Measurements from ENCODE around the gene MKX. TPM values are rescaled to one million over a fixed set of nuclear protein-coding genes. Genes with fewer than 3 reads are reported as not detected.

The MKX gene, protein sequence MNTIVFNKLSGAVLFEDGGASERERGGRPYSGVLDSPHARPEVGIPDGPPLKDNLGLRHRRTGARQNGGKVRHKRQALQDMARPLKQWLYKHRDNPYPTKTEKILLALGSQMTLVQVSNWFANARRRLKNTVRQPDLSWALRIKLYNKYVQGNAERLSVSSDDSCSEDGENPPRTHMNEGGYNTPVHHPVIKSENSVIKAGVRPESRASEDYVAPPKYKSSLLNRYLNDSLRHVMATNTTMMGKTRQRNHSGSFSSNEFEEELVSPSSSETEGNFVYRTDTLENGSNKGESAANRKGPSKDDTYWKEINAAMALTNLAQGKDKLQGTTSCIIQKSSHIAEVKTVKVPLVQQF
- 0.14 TPM for total RNA-seq
- long read RNA-seq = 0 reads

- intact Hi-C loops (cut with DNase I) = no loop called here
- ATAC-seq = no peak
Measured at GRCh38 chr10:27745732-27746396, at the start of gene MKX. MKX (minus strand) TSS chr10:27745819; CDS start chr10:27743415, 2,404 bp downstream.

GRCh38 chr10:27794157-27794556 lies 48.5 kb upstream of the MKX start:
- intact Hi-C loops (cut with DNase I) = no loop called here
- ATAC-seq = no peak
- DNase-seq (ENCODE audit: missing footprints) = no peak

More at GRCh38 chr10:27745732-27746396, at the start of gene MKX:
- DNase-seq (ENCODE audit: missing footprints) = peak; percentile 73

GRCh38 chr10:27792216-27792615 lies 46.6 kb upstream of the MKX start:
- ATAC-seq = no peak
- intact Hi-C loops (cut with DNase I) = no loop called here

GRCh38 chr10:27784272-27784671 lies 38.7 kb upstream of the MKX start:
- ATAC-seq (no peak), DNase-seq (ENCODE audit: missing footprints) (no peak)
- intact Hi-C loops (cut with DNase I) = no loop called here

More at GRCh38 chr10:27792216-27792615, 46.6 kb upstream of the MKX start:
- DNase-seq (ENCODE audit: missing footprints) = no peak

GRCh38 chr10:27783660-27784059 lies 38.0 kb upstream of the MKX start:
- no peak for DNase-seq (ENCODE audit: missing footprints)
- intact Hi-C loops (cut with DNase I) = no loop called here
- no peak for ATAC-seq

- ATAC-seq (no peak), DNase-seq (ENCODE audit: missing footprints) (no peak)
- intact Hi-C loops (cut with DNase I) = no loop called here
Measured at GRCh38 chr10:27779462-27780015, 33.9 kb upstream of the MKX start.

DNA sequence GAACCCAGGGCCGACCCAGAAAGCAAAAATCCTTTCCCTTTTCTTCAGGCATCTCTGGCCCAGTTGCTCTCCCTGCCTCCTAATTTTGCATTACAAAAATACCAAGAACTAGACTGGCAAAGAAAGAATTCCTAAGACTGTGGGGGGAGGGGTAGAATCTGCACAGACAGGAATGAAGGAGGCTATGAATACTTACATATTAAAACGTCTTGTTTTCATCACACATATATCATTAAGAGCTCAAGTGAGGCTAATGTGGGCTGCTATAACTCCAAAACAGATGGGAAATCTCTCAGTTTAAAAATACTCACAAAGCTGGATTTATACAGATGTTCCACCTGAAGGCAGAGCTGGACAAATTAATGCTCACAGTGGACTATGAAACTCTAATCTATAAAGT lies 29.2 kb upstream of the MKX start:
- intact Hi-C loops (cut with DNase I) = no loop called here
- DNase-seq (ENCODE audit: missing footprints) = no peak
- no peak for ATAC-seq

DNA sequence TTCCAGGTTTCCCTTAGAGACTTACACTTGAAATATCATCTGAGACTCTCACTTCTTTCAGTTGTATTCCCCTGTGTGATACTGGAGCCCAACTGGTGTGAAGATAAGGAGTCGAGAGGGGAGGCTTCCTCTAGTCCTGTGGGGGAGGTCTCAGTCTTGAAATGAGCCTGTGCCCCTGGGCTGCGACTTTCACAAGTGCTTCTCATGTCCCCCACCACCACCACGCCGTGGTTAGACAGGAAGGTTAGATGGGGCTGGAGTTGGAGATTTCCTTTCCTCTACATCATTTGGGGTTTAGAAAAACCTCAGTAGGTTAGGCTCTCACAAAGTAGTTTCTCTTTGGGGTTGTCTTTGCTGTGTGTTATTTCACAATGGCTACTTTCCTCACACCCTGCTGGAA lies 25.6 kb upstream of the MKX start:
- intact Hi-C loops (cut with DNase I) = no loop called here

GRCh38 chr10:27770181-27770580 lies 24.6 kb upstream of the MKX start:
- ATAC-seq (no peak), DNase-seq (ENCODE audit: missing footprints) (no peak)
- intact Hi-C loops (cut with DNase I) = no loop called here

More for the DNA sequence above, 25.6 kb upstream of the MKX start:
- ATAC-seq (no peak), DNase-seq (ENCODE audit: missing footprints) (no peak)

- no peak for ATAC-seq
- DNase-seq (ENCODE audit: missing footprints) = no peak
- intact Hi-C loops (cut with DNase I) = no loop called here
Measured at GRCh38 chr10:27760867-27761266, 15.2 kb upstream of the MKX start.

DNA sequence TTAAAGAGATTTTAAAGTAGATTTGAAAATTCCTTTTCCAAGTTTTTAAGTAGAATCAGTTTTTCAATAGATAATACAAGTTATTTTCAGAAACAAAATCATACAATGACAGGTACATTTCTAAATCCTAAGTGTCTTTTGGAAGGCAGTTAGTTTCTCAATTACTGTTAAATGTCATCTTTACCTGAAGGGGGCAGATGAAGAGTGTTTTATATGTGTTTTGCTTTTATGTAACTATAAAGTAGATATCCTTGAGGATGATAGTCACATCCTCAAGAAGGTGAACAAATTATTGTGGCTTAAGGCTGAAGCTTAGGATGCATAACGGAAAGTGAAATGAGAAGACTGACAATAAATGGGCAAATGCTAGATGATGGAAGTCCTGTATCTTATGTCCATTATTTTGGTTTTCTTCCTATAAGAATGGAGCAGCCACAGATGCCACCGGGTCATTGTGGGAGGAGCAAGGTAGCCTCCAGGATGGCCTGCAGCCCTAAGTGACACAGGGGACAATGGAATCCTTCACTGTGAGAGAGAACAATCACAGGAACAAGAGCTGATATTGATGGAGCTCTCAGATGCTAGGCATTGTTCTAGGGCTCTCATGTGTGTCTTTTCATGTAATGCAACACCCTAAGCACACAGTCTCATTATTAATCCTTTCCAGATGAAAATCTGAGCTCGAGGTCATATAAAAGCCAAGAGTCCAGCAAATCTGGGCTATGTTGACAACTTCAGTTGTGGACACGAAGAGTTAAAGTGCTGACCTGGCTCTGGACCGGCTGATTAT lies 14.1 kb upstream of the MKX start:
- intact Hi-C loops (cut with DNase I) = no loop called here
- DNase-seq (ENCODE audit: missing footprints) (no peak), ATAC-seq (no peak)

- no peak for DNase-seq (ENCODE audit: missing footprints)
Measured at GRCh38 chr10:27752673-27753237, 7.1 kb upstream of the MKX start.

DNA sequence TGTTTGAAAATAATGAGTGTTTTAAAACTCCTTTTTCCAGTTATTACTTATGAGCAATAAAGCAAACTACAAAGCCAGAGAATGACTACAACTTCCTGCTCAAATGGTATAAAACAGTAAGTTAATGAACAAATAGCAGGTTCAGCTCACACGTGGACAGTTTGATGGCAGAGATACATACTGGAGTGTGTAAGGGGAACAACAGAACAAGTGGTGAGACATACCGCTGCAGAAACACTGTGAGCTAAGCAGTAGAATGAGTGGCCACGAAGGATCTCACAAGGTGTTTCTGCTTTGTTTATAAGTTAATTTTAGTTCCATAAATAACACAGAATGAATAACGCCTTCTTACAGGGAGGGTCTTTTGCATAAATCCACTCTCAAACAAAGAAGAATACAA lies 3.0 kb upstream of the MKX start:
- DNase-seq (ENCODE audit: missing footprints) = no peak
- intact Hi-C loops (cut with DNase I) = no loop called here
- ATAC-seq = no peak

More at GRCh38 chr10:27752673-27753237, 7.1 kb upstream of the MKX start:
- ATAC-seq = no peak
- intact Hi-C loops (cut with DNase I) = no loop called here

DNA sequence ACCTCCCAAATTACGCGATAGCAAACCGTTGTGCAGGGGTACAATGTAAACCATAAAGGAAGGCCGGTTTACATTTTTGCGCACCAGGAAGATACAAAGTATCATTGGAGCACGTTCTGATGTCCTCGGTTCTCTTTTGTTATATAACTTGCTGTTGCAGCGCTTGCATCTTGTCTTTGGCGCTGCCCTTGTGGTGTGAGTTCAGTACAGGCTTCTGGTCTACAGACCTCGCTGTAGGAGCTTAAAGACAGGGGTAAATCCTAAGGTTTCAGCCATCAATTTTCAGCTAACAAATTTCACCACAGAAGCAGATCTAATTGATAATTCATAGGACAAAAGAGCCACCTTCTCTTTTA lies 1.5 kb upstream of the MKX start:
- ATAC-seq (no peak), DNase-seq (ENCODE audit: missing footprints) (no peak)
- intact Hi-C loops (cut with DNase I) = no loop called here

DNA sequence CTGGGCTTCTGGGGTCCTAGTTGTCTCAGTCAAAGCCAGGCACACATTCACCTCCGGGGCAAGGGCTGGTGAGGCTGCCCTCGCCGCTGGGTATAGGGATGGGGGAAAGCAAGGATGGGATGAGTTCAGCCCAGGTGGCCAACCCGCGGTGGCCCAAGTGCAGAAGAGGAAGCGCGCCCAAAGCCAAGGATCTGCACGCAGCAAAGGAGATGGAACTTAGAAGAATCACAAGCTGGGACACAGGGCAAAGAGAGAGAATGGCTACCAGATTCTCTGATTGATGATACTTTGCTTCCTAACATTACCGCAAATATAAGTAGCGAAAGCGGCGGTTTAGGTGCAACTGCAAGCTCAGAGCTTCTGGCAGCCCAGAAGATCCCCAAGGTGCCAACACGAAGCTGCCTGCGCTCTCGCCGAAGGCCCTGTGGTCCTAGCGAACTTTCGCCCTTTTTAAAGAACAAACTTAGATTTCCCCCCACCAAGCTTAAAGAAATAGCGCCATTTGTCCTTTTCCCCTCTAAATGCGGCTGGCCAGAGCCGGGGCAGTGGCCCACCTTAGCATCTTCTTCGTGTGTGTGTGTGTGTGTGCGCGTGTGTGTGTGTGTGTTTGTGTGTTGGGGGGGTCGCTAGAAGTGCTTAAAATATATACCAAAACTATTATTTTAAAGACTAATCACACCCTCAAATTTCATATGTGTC lies 927 bp upstream of the MKX start:
- ATAC-seq = no peak
- no peak for DNase-seq (ENCODE audit: missing footprints)
- intact Hi-C loops (cut with DNase I) = no loop called here

DNA sequence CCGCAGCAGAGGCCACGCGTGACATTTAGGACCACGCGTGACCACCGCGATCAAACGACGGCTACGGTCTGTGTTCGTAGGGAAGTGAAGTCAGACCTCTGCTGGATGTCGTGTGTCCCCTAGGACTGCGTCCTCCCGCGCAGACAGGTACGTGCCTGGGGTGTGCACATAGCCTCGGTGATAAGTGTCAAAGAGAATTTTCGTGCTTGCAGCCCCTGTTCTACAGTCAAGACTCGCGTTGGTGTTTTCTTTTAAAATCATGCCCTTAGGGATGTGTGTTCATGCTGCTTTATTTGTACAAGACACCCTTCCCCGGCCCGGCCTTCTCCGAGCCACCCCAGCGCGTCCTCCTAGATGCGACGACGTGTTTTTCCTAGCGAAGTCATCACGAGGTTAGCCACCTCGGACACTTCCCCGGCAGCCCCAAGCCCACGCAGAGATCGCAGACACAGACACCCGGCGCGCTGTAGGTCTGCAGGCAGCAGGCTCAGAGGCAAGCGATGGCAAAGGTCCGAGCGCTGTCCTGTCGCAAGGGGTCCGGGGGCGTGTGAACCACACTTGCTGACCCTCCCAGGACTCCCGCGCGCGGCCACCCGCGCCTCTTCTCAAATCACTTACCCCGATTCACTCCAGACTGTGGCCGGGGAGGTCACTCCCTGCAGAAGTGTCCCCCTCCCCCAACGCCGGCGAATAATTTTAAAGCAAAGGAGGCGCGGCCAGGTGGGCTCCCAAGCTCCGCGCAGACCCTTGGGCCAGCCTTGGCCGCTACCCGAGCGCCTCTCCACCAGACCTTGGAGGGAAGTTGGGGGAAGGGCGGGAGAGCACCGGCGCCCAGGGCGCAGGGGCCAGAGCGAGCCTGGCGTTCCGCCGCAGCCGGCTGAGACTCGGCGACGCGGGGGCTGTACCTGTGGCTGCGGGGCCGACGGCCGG lies 552 bp downstream of the MKX start:
- no peak for DNase-seq (ENCODE audit: missing footprints)
- no peak for ATAC-seq
- intact Hi-C loops (cut with DNase I) = loop anchor here (5.0 kb wide), 1 partner anchor 497 kb away; no protein-coding TSS in a partner anchor
